EL (cell line): ENCODE results near the gene SLC22A12.

Experiments
- DNase-seq: peaks from one replicate; pipeline ENCODE4 v3.0.0-alpha.2; 2016

Gene SLC22A12

GRCh38 chr11:64605656-64606585 lies 14.9 kb downstream of the SLC22A12 start:
- no peak for DNase-seq

DNA sequence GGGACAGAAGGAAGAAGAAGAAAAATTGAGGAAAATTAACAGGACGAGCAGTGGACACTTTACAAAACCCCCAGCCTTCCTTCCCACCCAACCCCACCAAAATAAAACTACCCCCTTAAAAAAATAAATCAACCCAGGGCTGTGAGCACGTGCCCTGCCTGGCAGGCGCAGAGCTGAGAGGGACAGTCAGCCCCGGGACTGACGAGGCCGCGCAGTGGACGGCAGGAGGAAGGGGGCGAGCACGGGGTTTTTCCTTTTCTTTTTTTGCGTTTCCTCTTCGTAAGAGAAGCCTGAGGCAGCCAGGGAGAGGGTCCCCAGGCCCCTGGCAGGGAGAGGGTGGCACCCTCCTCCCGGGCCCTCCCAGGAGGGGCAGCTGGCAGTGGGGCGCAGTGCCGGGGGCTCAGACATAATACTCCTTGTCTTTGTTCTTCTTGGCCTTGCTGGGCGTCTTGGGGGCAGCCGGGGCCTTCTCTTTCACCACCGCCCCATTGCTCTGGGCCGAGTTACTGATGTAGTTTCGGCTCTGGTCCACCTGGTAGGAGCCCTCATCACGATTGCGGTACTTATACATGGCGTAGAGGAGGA lies 15.9 kb downstream of the SLC22A12 start:
- DNase-seq = no peak

GRCh38 chr11:64607381-64607985 lies 16.5 kb downstream of the SLC22A12 start:
- no peak for DNase-seq

- DNase-seq = peak; percentile 19
Observed at GRCh38 chr11:64608046-64608445, 17.0 kb downstream of the SLC22A12 start.

- no peak for DNase-seq
Observed at GRCh38 chr11:64608636-64609035, 17.6 kb downstream of the SLC22A12 start.

DNA sequence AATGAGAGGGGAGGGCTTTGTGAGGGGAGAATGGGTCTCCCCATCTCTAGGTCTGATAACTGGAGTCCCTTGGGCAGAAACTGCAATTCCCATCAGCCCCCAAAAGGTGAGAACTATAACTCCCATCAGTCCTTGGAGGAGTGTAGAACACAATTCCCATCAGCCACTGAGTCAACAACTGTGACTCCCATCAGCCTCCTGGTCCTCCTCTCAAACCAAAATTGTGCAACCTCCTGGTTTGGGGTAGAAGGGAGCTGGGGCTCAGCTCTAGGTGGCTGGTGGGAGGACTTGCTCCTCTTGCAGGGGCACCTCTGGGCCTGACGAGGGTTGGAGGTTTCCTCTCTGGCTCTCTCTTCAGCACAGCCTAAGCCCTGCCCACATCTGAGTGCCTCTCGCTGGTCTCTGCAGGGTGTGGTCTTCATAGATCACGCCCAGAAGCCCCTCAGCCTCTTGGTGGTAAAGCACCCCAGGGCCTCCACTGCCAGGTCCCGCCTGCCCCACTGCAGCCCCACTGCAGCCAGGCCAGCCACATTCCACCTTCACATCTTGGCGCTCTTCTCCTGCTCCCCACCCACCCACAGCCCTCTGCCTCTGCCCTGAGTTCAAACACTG lies 18.5 kb downstream of the SLC22A12 start:
- no peak for DNase-seq

DNA sequence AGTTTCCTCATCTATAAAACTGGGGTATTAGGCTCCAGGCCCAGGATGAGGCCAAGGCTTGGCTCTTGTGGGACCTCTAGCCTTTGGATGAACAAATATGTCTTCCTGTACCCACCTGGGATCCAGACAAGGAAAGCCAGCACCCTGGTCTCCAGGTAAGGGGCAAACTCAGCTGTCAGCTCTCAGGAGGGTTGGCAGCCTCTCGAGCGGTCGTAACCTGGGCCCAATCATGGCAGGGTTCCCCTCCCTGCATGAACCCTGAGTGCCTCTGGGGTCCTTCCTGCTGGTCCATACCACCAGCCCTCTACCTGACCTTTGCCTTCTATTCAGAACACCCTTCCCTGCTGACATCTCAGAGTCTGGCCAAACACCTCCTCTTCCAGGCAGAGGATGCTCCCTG lies 19.6 kb downstream of the SLC22A12 start:
- no peak for DNase-seq

DNA sequence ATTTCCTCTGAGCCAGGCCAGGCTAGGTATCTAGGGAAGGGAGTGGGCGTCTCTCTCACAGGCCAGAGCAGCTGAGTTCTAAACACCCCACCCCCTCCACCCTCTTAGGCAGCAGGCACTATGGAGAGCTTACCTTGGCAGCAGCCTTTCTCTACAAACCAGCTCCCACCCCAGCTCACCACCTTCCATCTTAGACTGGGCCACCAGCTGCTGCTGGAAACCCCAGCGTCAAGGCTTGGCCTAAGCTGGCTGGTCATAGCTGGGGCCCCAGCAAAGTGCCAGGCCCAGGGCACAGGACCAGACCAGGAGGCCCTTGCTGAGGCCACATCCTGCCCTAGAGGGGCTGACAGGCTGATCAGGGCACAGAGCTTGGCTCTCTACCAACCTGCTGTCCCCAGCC lies 20.2 kb downstream of the SLC22A12 start:
- DNase-seq = no peak

- DNase-seq = no peak
Observed at GRCh38 chr11:64611869-64612646, 21.0 kb downstream of the SLC22A12 start.

- DNase-seq = no peak
Observed at GRCh38 chr11:64613648-64614047, 22.6 kb downstream of the SLC22A12 start.

DNA sequence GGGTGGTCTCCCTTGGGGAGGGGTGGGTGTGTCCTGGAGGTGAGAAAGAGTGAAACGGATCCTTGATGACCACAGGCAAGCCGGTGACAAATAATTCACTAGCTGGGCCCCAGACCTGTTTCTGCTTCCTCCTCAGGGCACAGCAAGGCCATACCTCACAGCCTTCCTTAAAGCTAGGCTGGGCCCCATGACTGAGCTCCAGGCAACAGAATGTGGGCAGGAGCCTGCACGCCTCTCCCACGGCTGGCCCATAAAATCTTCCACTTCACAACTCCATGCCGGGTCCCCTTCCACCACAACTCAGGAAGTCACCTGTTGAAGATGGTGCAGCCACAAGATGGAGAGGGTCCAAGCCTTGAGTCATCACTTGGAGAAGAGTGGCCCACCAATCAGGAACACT lies 23.9 kb downstream of the SLC22A12 start:
- no peak for DNase-seq

GRCh38 chr11:64616817-64617216 lies 25.8 kb downstream of the SLC22A12 start:
- no peak for DNase-seq

DNA sequence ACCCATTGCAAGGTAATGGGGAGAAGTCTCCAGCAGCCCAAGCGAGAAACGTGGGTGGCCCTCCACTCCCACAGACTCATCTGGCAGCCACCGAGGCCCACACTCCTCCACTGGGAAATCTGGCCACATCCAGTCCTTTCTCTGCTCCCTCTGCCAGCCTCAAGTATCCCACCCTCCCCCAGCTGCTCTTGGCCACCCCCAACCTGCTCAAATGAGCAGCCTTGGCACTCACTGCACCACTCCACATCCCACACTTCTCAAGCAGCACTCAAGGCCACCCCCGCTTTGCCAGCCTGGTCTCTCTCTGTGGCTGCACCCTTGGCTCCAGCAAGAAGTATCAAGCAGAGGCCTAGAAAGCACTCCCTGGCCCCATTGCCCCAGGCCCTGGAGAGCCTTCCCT lies 28.2 kb downstream of the SLC22A12 start:
- DNase-seq = no peak

DNA sequence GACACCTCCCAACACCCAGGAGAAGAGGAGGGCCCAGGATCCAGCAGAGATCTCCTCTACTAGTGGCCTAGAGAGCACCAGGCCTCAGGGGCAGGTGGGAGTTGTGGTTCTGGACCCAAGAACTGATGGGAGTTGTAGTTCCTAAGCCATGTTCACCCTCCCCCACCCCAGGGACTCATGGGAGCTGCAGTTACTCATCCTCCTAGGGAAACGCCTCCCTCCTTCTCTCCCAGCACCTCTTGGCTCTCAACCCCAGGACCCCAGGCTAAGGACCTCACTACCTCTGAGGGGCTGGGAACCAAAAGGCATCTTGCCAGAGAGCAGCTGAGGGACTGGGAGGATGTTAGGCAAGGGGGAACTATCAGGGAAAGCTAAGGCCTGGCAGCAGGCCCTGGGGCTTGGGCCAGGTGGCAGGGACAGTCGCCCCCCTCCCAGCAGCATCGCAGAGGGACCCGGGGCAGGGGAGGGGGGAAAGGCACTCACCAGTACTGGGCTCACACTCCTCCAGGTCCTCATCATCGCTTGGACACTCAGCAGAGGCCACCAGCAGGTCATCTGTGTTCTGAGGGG lies 28.9 kb downstream of the SLC22A12 start:
- DNase-seq = peak; percentile 63

DNA sequence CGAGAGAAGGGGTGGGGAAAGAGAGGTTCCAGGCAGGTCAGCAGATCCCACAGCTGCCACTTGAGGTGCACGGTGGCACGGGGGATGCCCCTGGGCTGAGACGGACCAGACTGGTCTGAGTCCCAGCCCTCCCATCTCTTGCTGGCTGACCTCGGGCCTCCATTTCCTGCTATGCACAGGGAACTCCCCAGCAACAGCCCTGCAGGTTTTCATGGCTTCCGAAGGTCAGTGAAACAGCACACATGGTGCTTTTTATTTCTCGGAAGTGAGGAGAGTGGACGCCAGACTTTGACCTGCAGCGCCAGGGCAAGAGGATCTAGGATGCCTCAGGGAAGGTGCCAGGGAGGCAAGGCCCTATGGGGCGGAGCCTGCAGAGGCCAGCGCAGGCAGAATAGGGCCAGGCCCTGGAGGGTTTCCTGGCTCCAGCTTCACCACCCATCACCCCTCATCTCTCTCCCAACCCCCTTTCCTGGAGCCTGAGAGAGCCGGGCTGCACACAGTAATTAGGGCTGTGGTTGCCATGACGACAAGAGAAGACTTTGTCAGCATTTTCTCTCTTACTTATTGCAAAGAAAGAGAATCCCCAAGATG lies 29.5 kb downstream of the SLC22A12 start:
- DNase-seq = no peak

DNA sequence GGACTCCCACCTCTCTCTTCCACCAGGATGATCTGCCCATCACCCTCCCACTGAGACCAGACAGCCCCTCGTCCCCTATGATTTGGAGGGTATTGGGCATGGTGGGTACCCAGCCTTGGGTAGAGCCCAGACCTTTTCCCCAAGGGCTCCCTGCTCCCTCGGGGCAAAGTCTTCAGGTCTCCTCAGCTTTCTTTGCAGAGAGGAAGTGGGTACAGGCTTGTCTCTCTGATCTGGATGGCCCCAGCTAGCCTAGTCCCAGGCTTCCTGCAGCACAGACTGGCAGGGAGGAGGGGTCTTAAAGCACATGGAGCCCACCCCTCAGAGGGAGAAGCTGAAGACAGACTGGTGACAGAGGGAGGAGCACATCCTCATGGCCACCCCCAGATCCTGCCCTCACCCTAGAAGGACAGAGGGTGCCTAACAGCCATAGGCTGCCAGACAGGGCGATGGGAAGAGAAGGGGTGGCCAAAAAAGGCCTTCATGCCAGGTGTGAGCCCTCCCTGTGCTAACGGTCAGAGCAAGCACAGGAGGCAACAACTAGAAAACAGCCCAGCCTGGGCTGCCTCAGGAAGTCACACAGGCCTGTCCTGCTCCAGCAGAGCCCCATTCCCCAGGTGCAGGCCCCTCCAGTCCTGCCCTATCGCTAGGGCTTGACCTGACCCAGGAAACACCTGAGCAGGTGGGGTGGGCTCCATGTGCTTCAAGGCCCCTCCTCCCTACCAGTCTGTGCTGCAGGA lies 30.4 kb downstream of the SLC22A12 start:
- DNase-seq = no peak

- DNase-seq = no peak
Observed at GRCh38 chr11:64622681-64623080, 31.7 kb downstream of the SLC22A12 start.

DNA sequence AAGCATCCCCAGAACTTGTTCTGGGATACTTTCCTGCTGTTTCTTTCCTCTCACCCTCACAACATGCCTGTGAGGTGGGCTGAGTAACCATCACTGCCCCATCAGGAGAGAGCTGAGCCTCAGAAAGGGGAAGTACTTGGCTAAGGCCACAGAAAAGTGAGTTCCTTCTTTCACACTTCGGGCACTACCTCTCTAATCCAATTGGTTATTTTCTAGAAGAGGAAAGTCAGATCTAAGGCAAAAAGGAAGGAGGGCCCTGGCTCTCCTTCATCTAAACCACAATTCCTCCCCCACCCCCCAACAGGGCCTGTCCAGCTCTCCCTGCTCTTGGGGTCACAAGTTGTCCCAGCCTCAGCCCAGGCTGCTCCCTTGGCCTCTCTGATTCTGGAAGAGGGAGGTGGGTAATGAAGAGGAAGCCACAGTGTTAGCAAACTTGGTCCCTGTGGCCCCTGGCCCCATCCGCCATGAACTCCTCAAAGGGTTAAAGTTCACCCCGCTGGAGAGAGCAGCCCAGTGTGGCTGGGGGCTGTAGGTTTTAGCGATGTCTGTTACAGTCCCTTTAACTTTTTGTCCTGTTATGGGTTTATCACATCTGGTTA lies 34.0 kb downstream of the SLC22A12 start:
- DNase-seq = no peak

DNA sequence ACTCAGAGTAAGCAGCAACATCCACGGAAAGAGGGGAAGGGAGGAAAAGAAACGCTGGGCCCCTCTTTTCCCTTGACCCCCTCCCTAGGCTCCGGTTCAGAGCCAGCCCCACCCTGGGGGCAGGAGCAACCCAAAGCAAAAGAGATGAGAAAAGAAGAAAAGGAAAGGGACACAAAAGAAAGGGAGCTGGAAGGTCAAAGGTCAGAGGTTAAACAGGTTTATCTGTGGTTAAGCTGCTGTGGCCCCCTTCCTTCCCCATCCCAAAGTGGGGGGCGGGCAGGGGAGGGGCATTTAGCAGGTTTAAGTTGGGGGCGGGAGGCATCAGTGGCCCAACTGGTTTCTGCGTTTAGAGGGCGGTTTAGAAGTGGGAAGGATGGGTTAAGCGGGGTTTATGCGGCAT lies 35.6 kb downstream of the SLC22A12 start:
- DNase-seq = no peak

- DNase-seq = no peak
Observed at GRCh38 chr11:64627371-64627770, 36.4 kb downstream of the SLC22A12 start.

- no peak for DNase-seq
Observed at GRCh38 chr11:64628596-64628995, 37.6 kb downstream of the SLC22A12 start.
